Stimulated activated CD8-positive, alpha-beta memory T cell treated with anti-CD3 and anti-CD28 coated beads, Interleukin-7, amount 100 ng/mL, for 4 hours (primary cell): Measurements from ENCODE around the gene SNAPC5.
"Not testable (repeated sequence)": the region's sequence is repeated elsewhere in the genome, so short reads cannot be mapped to it uniquely, and the experiment has no call there.

ENCODE experiments used
- DNase-seq, 2 donors: peaks; one replicate each; pipeline ENCODE4 v3.0.0-alpha.2; 2020; ENCODE audit warnings: low read depth in 2 of 2

SNAPC5 gene

GRCh38 chr15:66491846-66492245 is 5.7 kb downstream of the SNAPC5 start:
- no peak for DNase-seq

- DNase-seq = no peak
Observed at GRCh38 chr15:66489179-66489791, 8.3 kb downstream of the SNAPC5 start.

GRCh38 chr15:66488525-66488924 is 9.0 kb downstream of the SNAPC5 start:
- DNase-seq = no peak

GRCh38 chr15:66486887-66487286 is 10.7 kb downstream of the SNAPC5 start:
- no peak for DNase-seq

GRCh38 chr15:66484539-66485112 is 12.9 kb downstream of the SNAPC5 start:
- DNase-seq = no peak

GRCh38 chr15:66483131-66483566 is 14.4 kb downstream of the SNAPC5 start:
- DNase-seq = no peak

GRCh38 chr15:66482539-66482938 is 15.0 kb downstream of the SNAPC5 start:
- no peak for DNase-seq

GRCh38 chr15:66481107-66481856 is 16.3 kb downstream of the SNAPC5 start:
- DNase-seq = no peak

GRCh38 chr15:66480267-66480666 is 17.3 kb downstream of the SNAPC5 start:
- DNase-seq = no peak

GRCh38 chr15:66477011-66477410 is 20.6 kb downstream of the SNAPC5 start:
- no peak for DNase-seq

GRCh38 chr15:66476535-66476934 is 21.0 kb downstream of the SNAPC5 start:
- no peak for DNase-seq

- no peak for DNase-seq
Observed at GRCh38 chr15:66474963-66475362, 22.6 kb downstream of the SNAPC5 start.

GRCh38 chr15:66474135-66474534 is 23.4 kb downstream of the SNAPC5 start:
- DNase-seq = no peak

- peak; percentile 5 to 8 for DNase-seq
Observed at GRCh38 chr15:66472176-66472999, 25.2 kb downstream of the SNAPC5 start.

- DNase-seq = not testable (repeated sequence)
Observed at GRCh38 chr15:66470825-66471224, 26.7 kb downstream of the SNAPC5 start.

GRCh38 chr15:66467162-66468040 is 30.2 kb downstream of the SNAPC5 start:
- DNase-seq = not testable (repeated sequence)

- not testable (repeated sequence) for DNase-seq
Observed at GRCh38 chr15:66465294-66465693, 32.3 kb downstream of the SNAPC5 start.

- DNase-seq = no peak
Observed at GRCh38 chr15:66462627-66463026, 34.9 kb downstream of the SNAPC5 start.

- DNase-seq = no peak
Observed at GRCh38 chr15:66461917-66462316, 35.6 kb downstream of the SNAPC5 start.

GRCh38 chr15:66461294-66461693 is 36.3 kb downstream of the SNAPC5 start:
- DNase-seq = not testable (repeated sequence)
